Parathyroid adenoma (tissue), 2 donors: ENCODE results near the gene ARHGAP32.
"Not testable (repeated sequence)": the region's sequence is repeated elsewhere in the genome, so short reads cannot be mapped to it uniquely, and the experiment has no call there.

Source experiments
- H2AFZ ChIP-seq: fragments of 300-600 bp; sonication (generic); one replicate; pipeline ENCODE4 v1.7.0; 2017; ENCODE audit warnings: antibody characterized with exemption, mild to moderate bottlenecking
- H3K27ac ChIP-seq: fragments of 300-600 bp; sonication (generic); one replicate; pipeline ENCODE4 v1.7.0; 2017
- H3K27me3 ChIP-seq: fragments of 300-600 bp; sonication (generic); one replicate; pipeline ENCODE4 v1.7.0; 2017; ENCODE audit warnings: low read length; ENCODE audit not compliant: control insufficient read depth, insufficient read depth
- H3K36me3 ChIP-seq: fragments of 300-600 bp; sonication (generic); one replicate; pipeline ENCODE4 v1.7.0; 2017; ENCODE audit warnings: low read length; ENCODE audit not compliant: control insufficient read depth, insufficient read depth
- H3K4me1 ChIP-seq: fragments of 300-600 bp; sonication (generic); one replicate; pipeline ENCODE4 v1.7.0; 2017; ENCODE audit warnings: control low read depth
- H3K4me2 ChIP-seq: fragments of 300-600 bp; sonication (generic); one replicate; pipeline ENCODE4 v1.7.0; 2017; ENCODE audit warnings: low read length
- H3K4me3 ChIP-seq: fragments of 300-600 bp; sonication (generic); one replicate; pipeline ENCODE4 v1.7.0; 2017; ENCODE audit warnings: low read depth, low read length
- H3K79me2 ChIP-seq: fragments of 300-600 bp; sonication (generic); one replicate; pipeline ENCODE4 v1.7.0; 2017; ENCODE audit warnings: control low read depth
- H3K9ac ChIP-seq: fragments of 300-600 bp; sonication (generic); one replicate; pipeline ENCODE4 v1.7.0; 2017; ENCODE audit warnings: mild to moderate bottlenecking
- H3K9me3 ChIP-seq: fragments of 300-600 bp; sonication (generic); one replicate; pipeline ENCODE4 v1.7.0; 2017; ENCODE audit warnings: low read length; ENCODE audit not compliant: control insufficient read depth
- CTCF ChIP-seq: fragments of 300-600 bp; sonication (generic); IDR thresholded peaks from one replicate; pipeline ENCODE4 v1.7.0; 2017; ENCODE audit warnings: antibody characterized with exemption, mild to moderate bottlenecking
- donor health status: primary hyperparathyroidism.

The ARHGAP32 gene

GRCh38 chr11:128924104-128924503 lies 268.0 kb downstream of the ARHGAP32 start:
- H3K27ac ChIP-seq = no peak overlapping the region
- H3K27me3 ChIP-seq = no peaks in the 10 kb centered on the region
- no peak overlapping the region for H3K4me3 ChIP-seq
- H3K9me3 ChIP-seq = no peaks in the 10 kb centered on the region
- H3K9ac ChIP-seq = no peak overlapping the region
- no peaks in the 10 kb centered on the region for H3K4me1 ChIP-seq
- TF ChIP-seq CTCF = no peak
- no peaks in the 10 kb centered on the region for H3K79me2 ChIP-seq
- no peaks in the 10 kb centered on the region for H3K36me3 ChIP-seq
- H2AFZ ChIP-seq = no peak overlapping the region
- no peak overlapping the region for H3K4me2 ChIP-seq

GRCh38 chr11:128921793-128922192 lies 270.3 kb downstream of the ARHGAP32 start:
- H3K4me3 ChIP-seq = no peak overlapping the region
- no peak for TF ChIP-seq CTCF
- no peak overlapping the region for H3K4me2 ChIP-seq
- no peaks in the 10 kb centered on the region for H3K4me1 ChIP-seq
- no peak overlapping the region for H3K9ac ChIP-seq
- H3K36me3 ChIP-seq = no peaks in the 10 kb centered on the region
- no peaks in the 10 kb centered on the region for H3K9me3 ChIP-seq
- H3K27me3 ChIP-seq = no peaks in the 10 kb centered on the region
- H3K79me2 ChIP-seq = no peaks in the 10 kb centered on the region
- H2AFZ ChIP-seq = no peak overlapping the region
- H3K27ac ChIP-seq = no peak overlapping the region

GRCh38 chr11:128920666-128921065 lies 271.5 kb downstream of the ARHGAP32 start:
- H3K4me3 ChIP-seq = no peak overlapping the region
- no peak for TF ChIP-seq CTCF
- no peak overlapping the region for H3K27ac ChIP-seq
- H3K4me1 ChIP-seq = no peaks in the 10 kb centered on the region
- no peak overlapping the region for H3K4me2 ChIP-seq
- H3K36me3 ChIP-seq = no peaks in the 10 kb centered on the region
- no peaks in the 10 kb centered on the region for H3K79me2 ChIP-seq
- no peak overlapping the region for H2AFZ ChIP-seq
- no peaks in the 10 kb centered on the region for H3K9me3 ChIP-seq
- no peaks in the 10 kb centered on the region for H3K27me3 ChIP-seq
- no peak overlapping the region for H3K9ac ChIP-seq

- not testable (repeated sequence) for H2AFZ ChIP-seq, H3K79me2 ChIP-seq, H3K4me3 ChIP-seq, H3K9ac ChIP-seq, H3K36me3 ChIP-seq, H3K27me3 ChIP-seq, H3K9me3 ChIP-seq, H3K4me1 ChIP-seq, H3K4me2 ChIP-seq, H3K27ac ChIP-seq
Measured at GRCh38 chr11:128919635-128920034, 272.5 kb downstream of the ARHGAP32 start.

- Histone ChIP-seq H3K9me3 (no peaks in the 10 kb centered on the region), H3K4me3 (no peak overlapping the region), H2AFZ (no peak overlapping the region), H3K27ac (no peak overlapping the region), H3K9ac (no peak overlapping the region), H3K79me2 (no peaks in the 10 kb centered on the region), H3K27me3 (no peaks in the 10 kb centered on the region), H3K4me1 (no peaks in the 10 kb centered on the region), H3K4me2 (no peak overlapping the region), H3K36me3 (no peaks in the 10 kb centered on the region)
- no peak for TF ChIP-seq CTCF
Measured at GRCh38 chr11:128919216-128919615, 272.9 kb downstream of the ARHGAP32 start.
